NCI-H2196 (cell line): ENCODE results near the gene ACAD8.

Source experiments
- DNase-seq: peaks from one replicate; lab custom pipeline; 2025; ENCODE audit not compliant: unreplicated experiment; lab: John Stamatoyannopoulos, UW

The ACAD8 gene

DNA sequence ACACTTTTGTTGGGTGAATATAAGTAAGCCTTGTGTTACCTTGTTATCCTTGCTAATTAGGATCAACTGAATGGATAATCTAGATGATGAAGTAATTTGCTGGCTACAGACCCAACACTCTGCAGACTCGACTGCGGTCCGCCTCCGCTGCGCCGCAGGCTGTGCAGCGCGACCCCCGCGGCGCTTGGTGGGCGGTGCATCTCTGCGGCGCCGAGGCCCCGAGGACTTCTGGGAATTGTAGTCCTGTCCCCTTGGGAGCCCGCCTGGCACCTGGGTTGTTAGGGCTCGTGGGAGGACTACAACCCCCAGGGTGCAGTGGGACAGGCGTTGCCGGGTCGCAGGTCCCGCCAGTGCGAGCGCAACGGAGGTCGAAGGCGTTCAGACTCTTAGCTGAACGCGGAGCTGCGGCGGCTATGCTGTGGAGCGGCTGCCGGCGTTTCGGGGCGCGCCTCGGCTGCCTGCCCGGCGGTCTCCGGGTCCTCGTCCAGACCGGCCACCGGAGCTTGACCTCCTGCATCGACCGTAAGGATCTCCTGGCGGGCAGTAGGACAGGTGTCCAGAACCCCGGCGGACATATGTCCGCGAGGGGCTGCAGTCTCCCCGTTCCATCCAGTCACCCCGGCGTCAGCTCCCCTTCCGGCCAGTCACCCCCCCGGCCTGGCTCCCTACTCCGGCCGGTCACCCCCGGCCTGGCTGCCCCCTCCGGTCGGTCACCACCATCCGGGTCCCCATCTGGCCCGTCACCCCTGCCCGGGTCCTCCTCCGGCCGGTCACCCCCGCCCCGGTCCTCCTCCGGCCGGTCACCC lies at the start of gene ACAD8, which contains the start of gene THYN1:
Gene ACAD8, plus strand, starts transcription at position 381 of the 806 bp plus-strand sequence. Its CDS starts 33 bp downstream, at position 414.
Gene THYN1, minus strand, starts transcription at position 165 of the 806 bp plus-strand sequence. CDS start 470 bp downstream, outside the sequence.
- DNase-seq = peak; percentile 96

DNA sequence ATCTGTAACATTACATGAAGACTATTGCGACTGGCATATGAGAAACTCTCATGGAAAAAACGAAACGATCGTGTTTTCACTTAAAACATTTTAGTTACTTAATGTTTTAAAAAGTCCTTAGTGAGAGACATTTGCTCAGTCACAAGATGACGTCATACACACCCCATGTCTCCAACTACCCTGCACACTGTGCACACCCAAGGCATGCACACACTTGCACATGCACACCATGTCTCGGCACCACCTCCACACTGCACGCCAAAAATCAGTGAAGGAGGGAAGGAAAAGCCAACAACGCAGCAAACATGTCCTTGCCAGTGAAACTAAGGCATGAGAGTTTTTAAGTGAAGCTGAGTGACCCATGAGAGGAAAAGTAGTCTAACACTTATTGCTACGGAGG lies 47.6 kb upstream of the ACAD8 start:
- no peak for DNase-seq

DNA sequence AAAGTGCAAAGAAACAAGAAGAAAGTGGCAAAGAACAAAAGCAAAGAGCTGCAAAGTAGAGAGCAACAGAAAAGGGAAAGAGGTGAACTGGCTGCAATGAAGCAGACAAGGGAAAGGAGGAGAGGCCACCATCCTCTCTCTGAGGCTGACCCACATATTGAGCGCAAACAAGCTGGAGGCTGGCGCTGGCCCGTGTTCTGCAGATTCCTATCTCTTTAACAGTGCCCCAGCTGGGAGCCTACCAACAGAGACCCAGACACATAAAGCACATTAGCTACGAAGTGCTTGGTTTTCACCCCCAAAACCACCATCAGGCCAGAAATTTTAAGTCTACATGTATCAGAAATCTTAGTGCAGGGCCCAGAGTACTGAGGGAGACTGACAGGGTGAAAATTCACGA lies 47.2 kb upstream of the ACAD8 start:
- no peak for DNase-seq

DNA sequence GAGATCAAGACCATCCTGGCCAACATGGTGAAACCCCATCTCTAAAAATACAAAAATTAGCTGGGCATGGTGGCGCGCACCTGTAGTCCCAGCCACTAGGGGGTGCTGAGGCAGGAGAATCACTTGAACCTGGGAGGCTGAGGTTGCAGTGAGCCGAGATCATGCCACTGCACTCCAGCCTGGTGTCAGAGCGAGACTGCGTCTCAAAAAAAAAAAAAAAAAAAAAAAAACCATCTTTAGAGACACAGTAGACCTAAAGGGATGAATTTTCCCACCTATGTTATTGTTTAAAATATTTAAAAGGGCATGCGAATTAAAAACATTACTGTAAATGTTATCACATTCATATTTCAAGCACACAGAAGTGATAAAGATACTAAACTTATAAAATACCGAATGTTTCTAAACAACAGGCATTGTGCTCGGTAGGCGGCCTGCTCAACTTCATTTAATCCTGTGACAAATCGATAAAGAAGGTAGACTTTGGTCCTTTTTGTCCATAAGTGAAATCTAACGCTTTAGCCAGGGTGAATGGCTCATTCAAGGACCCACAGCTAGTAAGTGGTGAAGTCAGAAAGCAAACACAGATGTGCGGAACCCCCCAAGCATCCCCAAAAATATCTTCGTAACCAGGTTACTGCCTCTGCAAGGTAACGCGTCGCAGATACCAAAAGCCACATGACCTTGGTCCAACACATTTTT lies 45.7 kb upstream of the ACAD8 start:
- DNase-seq = peak; percentile 28

DNA sequence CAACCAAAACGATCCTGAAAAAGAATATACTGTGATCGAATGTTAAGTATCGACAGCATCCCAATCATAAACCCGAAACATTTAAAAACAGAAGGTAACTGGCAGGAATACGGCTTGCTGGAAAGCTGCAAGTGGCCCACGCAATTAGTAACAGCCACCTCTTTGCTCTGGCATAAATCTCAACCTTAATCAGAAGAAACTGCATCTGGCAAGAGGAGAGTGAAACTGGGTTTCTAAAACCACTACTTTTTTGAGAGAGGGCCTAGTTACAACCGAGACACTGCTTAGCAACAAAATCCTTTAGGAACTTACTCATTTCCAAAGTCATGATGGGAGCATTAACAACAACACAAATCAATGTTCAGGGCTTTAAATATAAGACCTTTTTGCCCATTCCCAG lies 37.5 kb upstream of the ACAD8 start:
- no peak for DNase-seq

DNA sequence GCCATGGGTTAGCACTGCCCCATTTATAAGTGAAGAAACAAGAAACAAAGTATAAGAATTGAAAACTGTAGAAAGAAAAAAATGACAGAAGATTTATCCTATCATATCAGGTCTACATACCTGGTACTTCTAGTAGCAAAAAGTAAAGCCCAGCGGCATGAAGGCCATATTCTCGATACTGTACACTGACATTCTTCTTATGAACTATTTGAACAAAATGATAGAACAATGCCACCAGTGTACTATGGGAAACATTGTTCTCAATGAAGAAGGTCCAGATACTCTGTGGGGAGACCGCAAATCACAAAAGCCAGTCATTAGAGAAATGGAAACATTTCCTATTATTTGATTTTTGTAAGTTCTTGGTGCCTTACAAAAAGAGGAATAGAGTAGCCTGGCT lies 36.6 kb upstream of the ACAD8 start:
- no peak for DNase-seq

DNA sequence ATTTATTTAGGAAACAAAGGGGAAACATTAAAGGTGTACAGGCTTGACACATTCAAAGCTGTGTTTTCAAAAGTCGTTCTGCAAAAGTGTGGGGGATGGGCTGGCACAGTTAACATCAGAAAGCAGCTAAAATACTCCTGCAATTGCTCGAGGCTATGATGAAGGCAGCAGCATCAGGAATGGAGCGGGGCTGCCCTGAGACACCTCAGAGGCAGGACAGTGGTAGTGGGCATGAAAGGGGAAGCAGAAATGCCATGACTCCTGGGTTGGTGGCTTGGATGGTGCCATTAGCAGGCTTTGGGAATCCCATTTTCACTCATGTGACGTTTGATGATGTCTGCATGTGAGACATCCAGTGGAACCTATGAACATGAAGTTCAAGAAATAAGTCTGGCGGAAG lies 30.2 kb upstream of the ACAD8 start:
- DNase-seq = peak; percentile 12

DNA sequence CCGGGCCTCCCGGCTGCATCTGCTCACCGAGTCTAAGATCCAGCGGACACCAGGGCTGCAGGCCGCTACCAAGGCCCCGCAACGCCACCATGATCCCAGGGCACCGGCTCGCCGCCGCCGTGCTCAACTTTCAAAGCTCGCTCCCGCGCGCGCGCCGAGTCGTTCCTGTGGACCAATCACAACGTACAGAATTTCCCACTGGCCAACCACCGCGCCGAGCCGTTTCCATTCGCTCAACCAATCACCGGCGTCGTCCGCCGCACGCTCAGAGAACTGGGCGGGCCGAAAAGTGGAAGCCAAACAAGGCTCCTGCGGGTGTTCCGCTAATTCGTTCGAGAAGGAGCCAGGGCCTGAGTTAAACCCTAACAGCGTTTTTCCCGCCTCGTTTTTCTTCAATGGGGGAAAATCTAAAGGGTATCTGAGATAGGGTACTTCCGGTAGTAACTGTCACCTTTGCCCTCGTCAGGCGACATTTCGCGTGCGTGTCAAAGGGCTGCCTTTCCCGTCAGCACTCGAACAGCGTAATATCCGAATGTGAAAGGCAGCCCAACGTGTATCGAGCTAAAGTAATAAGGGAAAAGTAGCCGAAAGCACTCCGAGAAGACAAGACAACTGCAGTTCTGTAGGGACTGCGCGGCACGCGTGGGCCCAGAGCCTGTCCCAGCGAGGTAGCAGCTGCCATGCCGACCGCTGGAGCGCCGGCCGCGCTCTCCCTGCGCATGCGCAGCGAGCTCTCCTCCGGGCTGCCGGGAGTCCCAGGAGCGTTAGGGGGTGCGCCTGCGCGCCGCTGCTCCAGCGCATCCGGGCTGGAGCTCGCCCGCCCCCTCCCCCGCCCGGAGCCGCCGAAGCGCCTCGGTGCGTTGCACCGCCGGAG lies 29.3 kb upstream of the ACAD8 start, which contains the start of the genes NCAPD3 and VPS26B:
Gene NCAPD3, minus strand, starts transcription at position 132 of the 874 bp plus-strand sequence. Its CDS starts 41 bp downstream, at position 91.
Gene VPS26B, plus strand, starts transcription at position 836 of the 874 bp plus-strand sequence. CDS start 452 bp downstream, outside the sequence.
- peak; percentile 98 for DNase-seq

DNA sequence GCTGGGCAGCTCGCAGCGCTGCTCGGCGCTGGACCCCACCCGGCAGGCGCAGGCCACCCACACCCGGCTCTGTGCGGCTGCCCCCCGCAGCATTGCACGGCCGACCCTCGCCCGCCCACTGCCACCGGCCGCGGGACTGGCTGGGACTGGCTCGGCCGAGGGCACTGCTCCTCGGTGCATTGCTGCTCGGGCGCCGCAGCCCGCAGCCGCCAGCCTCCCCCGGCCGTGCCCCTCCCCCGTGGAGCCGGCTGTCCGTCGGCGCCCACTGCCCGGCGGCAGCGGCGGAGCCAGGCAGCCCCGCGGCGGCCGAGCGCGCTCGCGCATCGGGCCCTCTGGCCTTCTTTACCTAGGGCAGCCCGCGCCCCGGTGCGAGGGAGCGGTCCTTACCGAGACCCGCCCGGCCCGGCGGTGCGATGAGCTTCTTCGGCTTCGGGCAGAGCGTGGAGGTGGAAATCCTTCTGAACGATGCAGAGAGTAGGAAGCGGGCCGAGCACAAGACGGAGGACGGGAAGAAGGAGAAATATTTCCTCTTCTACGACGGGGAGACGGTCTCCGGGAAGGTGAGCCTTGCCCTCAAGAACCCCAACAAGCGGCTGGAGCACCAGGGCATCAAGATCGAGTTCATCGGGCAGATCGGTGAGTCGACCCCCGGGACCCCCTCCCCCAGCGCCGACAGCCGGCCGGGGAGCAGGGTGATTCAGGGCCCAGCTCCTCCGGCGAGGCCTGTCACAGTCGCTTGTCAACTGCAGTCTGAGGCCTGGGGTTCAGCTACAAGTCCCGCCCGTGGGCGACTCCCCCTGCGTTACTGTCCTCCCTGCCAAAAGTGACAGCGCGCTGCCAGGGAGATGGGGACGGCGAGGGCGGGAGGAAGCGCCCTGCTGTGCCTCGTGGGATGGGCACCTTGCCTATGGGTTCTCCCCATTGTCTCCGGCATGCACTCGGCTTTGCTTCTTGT lies 28.4 kb upstream of the ACAD8 start:
- peak; percentile 6 for DNase-seq

DNA sequence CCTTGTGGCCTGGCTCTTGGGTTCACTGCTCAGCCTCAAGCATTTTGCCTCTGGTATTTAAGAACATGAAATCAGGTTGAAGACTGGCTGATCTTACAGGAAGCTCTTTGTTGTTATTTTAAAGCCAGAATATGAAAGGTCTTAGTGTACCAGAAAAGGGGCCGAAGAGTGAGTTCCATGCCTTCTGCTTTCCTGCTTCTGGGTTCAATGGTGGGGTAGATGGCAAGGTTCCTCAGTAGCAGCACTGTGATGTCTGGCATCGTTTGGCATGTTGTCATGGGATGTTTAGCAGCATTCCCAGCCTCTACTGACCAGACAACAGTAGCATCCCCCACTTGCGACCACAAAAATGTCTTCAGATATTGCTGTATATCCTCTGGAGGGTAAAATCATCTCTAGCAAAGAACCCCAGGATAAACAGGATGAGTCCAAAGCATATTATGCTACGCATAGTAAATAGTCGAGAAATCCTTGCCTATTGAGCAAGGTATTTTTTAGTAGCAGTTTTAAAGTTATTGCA lies 26.5 kb upstream of the ACAD8 start:
- no peak for DNase-seq

DNA sequence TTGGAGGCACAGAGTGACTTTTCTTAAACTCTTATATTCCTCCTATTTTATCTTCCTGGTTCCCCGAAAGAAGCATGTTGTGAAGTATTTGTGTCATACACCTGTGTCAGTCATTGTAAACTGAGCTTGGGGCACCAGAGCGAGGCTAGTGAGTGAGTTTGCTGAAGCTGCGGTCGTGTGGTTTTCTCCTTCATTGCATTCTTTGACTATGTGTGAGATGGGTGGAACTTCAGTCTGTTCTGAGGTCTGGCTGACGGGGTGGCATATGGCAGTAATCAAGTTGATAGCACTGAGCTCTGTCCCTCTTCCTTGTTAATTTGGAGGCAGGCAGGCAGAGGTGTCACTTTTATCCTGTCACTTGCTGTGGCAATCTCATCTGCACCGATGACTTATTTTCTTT lies 24.7 kb upstream of the ACAD8 start:
- no peak for DNase-seq

DNA sequence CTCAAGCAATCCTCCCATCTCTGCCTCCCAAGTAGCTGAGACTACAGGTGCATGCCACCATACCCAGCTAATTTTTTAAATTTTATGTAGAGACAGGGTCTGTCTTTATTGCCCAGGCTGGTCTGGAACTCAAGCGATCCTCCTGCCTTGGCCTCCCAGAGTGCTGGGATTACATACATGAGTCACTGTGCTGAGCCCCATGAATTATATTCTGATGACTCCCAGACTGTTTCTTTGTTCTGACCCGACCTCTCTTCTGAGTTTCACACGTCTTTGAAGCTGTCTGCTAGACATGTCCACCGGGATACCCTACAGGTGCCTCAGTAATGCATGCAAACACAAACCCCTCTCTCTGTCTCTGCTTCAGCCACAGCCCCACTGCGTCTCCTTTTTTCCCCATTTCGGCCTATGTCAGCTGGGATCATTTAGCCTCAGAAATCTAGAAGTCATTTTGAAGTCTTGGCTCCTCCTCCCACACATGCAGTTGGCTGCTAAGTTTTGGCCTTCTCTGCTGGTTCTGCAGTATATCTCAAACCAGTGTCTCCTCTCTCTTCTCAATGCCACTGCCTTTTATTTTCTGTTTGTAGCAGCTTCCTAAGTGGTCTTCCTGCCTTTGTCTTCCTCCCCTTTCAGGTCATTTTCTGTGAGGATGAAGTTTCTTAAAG lies 24.1 kb upstream of the ACAD8 start:
- DNase-seq = no peak

DNA sequence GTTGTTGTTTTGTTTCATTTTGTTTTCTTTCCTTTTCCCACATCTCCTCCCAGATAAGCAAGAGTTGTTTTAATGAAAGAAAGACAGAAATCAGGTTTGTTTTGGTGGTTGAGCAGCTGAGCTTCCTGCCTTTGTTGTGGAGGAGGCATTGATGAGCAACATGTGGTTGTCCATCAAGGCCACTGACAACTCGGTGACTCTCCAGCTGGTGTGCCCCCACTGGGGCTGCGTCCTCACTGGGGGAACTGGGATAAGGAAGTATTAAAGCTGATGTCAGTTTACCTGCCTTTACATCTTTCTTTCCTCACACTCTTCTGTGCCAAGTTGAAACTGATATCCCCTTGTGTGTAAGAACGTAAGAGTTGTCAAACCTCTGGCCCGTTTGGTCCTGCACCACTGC lies 23.0 kb upstream of the ACAD8 start:
- DNase-seq = no peak

DNA sequence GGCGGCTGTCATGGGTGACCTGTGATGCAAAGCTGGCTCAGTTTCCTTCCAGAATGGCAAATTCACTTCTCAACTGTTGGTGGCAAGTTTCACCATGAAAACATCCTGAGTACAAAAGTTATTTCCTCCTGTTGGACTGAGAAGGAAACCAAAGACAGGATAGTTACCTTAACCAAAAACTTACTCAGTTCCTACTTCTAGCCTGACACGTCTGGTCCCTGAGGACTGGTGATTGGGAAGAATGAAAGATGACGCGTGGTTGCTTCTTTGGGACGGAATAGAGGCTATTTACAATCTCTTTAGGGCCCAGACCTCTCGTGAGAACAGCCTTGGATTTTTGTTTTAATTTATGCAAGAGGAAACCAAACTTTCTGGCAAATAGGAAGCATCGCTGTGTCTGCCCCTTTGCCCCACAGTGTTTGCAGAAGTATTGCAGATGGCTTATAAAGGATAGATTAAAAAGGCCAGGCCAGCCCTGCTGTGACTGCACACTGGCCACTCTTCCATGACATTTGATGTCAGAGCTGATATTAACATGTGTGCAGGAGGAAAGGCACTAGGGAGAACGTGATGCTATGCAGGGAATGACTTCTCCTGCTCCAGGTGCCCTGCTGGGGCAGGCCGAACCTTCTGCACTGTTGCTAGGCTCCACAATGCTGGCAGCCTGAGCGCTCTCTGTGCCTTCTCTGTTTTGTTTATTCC lies 21.3 kb upstream of the ACAD8 start:
- DNase-seq = no peak

DNA sequence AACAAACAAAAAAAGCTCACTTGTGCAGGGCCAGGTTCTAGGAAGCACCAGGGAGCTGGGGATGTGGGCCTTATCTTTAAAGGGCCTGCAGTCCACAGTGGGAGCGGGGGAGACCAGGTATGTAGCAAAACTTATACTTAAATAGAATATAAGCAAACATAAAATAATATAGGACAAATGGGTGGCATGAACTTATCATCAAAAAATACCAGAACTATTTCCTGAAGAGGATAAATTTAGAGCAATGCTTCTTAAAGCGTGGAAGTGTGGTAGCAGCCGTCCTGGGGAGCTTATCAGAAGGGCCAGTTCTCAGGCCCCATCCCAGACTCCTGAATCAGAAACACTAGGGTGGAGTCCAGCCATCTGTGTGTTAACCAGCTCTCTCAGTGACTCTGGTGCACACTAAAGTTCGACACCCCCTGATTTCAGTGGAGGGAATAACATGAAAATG lies 19.6 kb upstream of the ACAD8 start:
- no peak for DNase-seq

DNA sequence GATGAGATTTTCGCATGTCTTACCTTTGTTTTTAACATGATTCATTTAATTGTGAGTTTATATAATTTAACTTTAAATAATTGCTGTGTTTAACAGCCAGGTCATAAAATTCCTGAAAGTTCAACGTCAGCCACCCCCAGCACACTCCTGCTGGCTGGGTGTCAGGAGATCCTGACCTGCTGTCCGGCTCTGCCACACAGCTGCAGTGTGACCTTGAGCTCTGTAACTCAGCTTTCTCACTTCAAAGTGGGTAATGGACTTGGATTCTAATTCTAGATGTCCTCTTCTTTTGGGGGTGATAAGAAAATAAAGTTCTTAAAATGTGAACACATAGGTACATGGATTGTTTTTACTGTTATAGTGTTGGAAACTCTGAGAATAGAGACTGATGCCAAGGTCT lies 18.0 kb upstream of the ACAD8 start:
- DNase-seq = no peak

DNA sequence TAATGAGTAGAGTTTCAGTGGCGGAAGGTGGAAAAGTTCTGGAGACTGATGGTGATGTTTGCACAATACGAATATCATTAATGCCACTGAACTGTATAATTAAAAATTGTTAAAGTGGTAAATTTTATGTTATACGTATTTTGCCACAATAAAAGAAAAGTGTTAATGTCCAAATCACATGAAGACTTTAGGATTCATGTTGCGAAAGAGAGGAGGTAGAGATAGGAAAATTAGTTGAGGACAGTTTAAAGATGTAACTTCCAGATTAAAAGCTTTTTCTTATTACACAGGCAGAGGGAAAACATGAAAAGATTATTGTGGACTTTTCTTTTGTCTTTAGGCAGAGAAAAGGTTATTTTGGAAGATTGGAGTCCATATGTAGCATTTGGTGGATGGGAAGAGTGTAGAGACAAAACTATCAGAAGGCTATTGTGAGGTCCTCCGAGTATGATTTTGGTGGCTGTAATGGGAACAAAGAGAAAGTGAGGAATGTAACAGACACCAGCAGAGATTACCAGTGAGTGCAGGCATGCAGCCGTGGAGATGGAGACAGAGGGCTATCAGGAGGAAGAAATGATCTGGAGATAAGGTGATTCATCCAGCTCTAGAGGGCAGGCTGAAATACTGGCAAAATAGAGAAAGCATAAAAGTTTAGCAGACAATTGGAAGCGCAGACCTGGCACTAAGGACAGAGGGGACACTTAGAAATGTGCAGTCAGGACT lies 16.4 kb upstream of the ACAD8 start:
- no peak for DNase-seq

DNA sequence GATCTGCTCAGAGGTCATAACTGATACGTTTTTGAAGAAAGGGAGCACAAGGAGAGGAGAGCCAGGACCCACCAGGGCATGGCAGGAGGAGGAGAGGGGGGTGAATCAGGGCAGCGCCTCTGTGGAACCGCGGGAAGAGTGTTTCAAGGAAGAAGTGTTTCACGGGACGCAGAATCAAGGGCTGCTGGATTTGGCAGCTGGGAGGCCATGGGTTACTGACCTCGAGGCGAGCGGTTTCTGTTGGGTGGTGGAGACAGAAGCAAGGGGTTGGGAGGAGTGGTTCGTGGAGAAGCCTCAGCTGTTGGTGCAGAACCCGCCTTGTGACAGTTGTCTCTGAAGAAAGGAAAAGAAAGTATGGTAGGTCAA lies 15.8 kb upstream of the ACAD8 start:
- no peak for DNase-seq
